ENCODE results near the gene AKIRIN2.

The AKIRIN2 gene

GRCh38 chr6:87653074-87653962, 48.7 kb downstream of the AKIRIN2 start:
- DNase-seq = peak in 1 of 2 donors; percentile 18

DNA sequence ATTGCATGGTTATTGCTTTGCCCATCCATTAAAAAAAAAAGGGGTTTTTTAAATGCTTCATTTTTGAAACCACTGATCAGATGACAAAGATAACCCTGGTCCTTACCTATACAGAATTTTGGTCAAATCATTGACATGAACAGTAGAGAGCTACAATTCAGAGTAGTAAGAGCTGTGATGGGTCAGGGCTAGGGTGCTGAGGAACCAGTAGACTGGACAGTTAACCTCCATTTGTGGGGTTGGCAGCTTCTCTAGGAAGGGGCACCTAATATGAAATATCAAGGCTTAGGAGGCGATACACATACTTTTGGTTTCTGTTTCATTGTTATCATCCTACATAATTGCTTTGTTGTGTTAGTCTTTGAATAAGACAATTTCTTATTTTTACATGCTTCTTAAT, 57.0 kb downstream of the AKIRIN2 start:
- peak in 1 of 2 donors; percentile 27 for DNase-seq

GRCh38 chr6:87641065-87641692, 60.9 kb downstream of the AKIRIN2 start:
- no peak for DNase-seq

GRCh38 chr6:87639373-87639772, 62.7 kb downstream of the AKIRIN2 start:
- no peak for DNase-seq

GRCh38 chr6:87637106-87637505, 64.9 kb downstream of the AKIRIN2 start:
- no peak for DNase-seq

DNA sequence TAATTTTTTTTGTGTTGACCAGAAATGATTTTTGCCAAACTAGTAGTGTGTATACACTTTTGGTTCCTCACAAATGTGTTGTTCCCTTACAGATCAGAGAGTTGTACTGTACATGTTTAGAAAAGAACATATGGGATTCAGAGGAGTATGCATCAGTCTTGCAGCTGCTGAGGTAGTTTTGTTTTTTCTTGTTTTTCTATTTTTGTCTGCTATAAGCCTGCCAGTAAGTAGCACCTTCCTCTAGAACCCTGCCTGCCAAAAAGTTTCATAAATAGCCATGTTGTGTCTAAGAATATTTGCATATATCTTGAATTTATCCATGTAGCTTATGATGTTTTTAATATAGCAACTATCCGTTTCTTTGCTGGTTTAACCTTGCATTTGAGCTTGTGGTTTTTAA, 65.7 kb downstream of the AKIRIN2 start:
- no peak for DNase-seq

DNA sequence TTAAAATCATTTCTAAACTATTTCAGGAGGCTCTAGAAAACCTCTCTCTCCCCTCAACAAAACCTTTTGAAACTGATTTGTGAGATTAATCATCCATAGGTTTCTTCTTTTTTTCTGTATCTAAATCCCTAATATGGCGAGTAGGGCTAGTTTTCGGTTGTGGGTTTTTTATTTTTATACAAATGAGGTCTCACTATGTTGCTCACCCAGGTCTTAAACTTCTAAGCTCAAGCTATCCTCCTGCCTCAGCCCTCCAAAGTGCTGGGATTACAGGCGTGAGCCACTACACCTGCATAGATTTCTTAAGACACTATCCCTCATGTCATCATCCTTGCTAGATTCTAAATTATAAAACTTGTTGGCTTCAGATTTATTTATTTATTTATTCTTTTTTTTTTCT, 68.2 kb downstream of the AKIRIN2 start:
- DNase-seq = no peak

DNA sequence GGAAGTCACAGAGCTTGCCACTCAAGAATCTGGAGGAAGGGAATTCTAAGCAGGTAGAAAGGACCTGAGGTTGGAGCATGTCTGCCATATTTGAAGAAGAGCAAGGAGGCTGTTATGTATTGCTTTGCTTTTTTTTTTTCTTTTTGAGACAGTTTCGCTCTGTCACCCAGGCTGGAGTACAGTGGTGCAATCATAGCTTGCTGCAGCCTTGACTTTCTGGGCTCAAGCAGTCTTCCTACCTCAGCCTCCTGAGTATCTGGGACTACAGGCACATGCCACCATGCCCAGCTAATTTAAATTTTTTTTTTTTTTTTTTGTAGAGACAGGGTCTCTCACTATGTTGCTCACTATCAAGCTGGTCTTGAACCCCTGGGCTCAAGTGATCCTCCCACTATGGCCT, 71.3 kb downstream of the AKIRIN2 start:
- no peak for DNase-seq

DNA sequence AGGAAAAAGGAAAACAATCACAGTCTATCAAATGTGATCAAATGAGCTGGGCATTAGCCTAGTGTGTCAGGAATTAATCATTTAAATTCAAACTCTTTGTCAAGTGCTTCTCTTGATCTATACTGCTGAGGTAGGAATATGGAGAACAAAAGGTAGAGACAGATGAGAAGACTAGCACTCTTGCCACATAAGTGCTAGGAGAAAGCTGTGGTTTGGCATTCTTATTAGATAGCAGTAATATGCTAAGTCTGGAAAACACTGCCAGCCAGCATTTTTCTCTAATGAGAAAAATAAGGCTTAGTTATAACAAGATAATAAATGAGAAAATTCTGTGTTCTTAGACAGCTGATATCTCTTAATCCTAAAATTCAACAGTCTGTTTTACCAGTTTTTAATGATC, 73.2 kb downstream of the AKIRIN2 start:
- no peak for DNase-seq

GRCh38 chr6:87628424-87628823, 73.6 kb downstream of the AKIRIN2 start:
- no peak for DNase-seq
